ENCODE data around the gene PCDH15.

DNA sequence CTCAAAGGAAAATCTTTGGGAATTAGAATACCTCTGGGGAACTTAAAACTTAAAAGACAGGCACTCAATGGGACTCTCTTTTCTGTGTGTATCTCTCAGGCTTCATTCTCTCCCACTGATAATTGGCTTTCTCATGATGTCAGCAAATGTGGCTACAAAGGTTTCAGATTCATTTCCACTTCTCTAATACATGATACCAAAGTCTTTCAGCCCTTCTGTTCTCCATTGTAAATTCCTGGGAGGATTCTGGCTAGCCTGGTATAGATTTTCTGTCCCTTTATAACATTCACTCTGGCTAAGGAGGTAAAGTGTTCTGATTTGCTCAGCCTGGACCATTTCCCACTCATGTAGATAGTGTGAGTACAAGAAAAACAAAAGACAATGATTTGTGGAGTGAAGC lies 606.2 kb downstream of the PCDH15 start:
- TF ChIP-seq, protein P1, sequence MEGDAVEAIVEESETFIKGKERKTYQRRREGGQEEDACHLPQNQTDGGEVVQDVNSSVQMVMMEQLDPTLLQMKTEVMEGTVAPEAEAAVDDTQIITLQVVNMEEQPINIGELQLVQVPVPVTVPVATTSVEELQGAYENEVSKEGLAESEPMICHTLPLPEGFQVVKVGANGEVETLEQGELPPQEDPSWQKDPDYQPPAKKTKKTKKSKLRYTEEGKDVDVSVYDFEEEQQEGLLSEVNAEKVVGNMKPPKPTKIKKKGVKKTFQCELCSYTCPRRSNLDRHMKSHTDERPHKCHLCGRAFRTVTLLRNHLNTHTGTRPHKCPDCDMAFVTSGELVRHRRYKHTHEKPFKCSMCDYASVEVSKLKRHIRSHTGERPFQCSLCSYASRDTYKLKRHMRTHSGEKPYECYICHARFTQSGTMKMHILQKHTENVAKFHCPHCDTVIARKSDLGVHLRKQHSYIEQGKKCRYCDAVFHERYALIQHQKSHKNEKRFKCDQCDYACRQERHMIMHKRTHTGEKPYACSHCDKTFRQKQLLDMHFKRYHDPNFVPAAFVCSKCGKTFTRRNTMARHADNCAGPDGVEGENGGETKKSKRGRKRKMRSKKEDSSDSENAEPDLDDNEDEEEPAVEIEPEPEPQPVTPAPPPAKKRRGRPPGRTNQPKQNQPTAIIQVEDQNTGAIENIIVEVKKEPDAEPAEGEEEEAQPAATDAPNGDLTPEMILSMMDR (IDR thresholded peaks at IDR 0.05): no peak
- TF ChIP-seq, protein P2, sequence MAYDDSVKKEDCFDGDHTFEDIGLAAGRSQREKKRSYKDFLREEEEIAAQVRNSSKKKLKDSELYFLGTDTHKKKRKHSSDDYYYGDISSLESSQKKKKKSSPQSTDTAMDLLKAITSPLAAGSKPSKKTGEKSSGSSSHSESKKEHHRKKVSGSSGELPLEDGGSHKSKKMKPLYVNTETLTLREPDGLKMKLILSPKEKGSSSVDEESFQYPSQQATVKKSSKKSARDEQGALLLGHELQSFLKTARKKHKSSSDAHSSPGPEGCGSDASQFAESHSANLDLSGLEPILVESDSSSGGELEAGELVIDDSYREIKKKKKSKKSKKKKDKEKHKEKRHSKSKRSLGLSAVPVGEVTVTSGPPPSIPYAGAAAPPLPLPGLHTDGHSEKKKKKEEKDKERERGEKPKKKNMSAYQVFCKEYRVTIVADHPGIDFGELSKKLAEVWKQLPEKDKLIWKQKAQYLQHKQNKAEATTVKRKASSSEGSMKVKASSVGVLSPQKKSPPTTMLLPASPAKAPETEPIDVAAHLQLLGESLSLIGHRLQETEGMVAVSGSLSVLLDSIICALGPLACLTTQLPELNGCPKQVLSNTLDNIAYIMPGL (CRISPR knock-in tag; IDR thresholded peaks at IDR 0.05): no peak
- TF ChIP-seq, protein P3, sequence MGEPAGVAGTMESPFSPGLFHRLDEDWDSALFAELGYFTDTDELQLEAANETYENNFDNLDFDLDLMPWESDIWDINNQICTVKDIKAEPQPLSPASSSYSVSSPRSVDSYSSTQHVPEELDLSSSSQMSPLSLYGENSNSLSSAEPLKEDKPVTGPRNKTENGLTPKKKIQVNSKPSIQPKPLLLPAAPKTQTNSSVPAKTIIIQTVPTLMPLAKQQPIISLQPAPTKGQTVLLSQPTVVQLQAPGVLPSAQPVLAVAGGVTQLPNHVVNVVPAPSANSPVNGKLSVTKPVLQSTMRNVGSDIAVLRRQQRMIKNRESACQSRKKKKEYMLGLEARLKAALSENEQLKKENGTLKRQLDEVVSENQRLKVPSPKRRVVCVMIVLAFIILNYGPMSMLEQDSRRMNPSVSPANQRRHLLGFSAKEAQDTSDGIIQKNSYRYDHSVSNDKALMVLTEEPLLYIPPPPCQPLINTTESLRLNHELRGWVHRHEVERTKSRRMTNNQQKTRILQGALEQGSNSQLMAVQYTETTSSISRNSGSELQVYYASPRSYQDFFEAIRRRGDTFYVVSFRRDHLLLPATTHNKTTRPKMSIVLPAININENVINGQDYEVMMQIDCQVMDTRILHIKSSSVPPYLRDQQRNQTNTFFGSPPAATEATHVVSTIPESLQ (CRISPR knock-in tag; IDR thresholded peaks at IDR 0.05): no peak
- TF ChIP-seq CREB1 (CRISPR knock-in tag; IDR thresholded peaks at IDR 0.05) (no peak), TP53 (CRISPR knock-in tag; IDR thresholded peaks at IDR 0.05) (no peak), RELA (CRISPR knock-in tag; IDR thresholded peaks at IDR 0.05; ENCODE audit: borderline replicate concordance) (no peak), TCF7 (CRISPR knock-in tag; IDR thresholded peaks at IDR 0.05; ENCODE audit: low read depth) (no peak), IRF2 (CRISPR knock-in tag; IDR thresholded peaks at IDR 0.05; ENCODE audit: borderline replicate concordance, low read depth) (no peak), CBFB (CRISPR knock-in tag; IDR thresholded peaks at IDR 0.05; ENCODE audit: low read depth) (no peak)
- TF ChIP-seq, protein P4, sequence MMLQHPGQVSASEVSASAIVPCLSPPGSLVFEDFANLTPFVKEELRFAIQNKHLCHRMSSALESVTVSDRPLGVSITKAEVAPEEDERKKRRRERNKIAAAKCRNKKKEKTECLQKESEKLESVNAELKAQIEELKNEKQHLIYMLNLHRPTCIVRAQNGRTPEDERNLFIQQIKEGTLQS (CRISPR knock-in tag; conservative IDR thresholded peaks at IDR 0.05): no peak
- TF ChIP-seq, protein P5, sequence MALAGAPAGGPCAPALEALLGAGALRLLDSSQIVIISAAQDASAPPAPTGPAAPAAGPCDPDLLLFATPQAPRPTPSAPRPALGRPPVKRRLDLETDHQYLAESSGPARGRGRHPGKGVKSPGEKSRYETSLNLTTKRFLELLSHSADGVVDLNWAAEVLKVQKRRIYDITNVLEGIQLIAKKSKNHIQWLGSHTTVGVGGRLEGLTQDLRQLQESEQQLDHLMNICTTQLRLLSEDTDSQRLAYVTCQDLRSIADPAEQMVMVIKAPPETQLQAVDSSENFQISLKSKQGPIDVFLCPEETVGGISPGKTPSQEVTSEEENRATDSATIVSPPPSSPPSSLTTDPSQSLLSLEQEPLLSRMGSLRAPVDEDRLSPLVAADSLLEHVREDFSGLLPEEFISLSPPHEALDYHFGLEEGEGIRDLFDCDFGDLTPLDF (CRISPR knock-in tag; IDR thresholded peaks at IDR 0.05): no peak
- TF ChIP-seq, protein P6, sequence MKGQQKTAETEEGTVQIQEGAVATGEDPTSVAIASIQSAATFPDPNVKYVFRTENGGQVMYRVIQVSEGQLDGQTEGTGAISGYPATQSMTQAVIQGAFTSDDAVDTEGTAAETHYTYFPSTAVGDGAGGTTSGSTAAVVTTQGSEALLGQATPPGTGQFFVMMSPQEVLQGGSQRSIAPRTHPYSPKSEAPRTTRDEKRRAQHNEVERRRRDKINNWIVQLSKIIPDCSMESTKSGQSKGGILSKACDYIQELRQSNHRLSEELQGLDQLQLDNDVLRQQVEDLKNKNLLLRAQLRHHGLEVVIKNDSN (CRISPR knock-in tag; IDR thresholded peaks at IDR 0.05): no peak

Data from WTC11 (cell line).